Esophagus (tissue), 2 donors: ENCODE results near the gene COL10A1. TPM values are rescaled to one million over a fixed set of nuclear protein-coding genes. Genes with fewer than 3 reads are reported as not detected.

Source experiments
- H3K27ac ChIP-seq, 2 donors: one replicate each; pipeline ENCODE4 v1.5.1; 2013; ENCODE audit warnings: low read depth in 2 of 2, mild to moderate bottlenecking in 2 of 2, inconsistent platforms in 1 of 2, low read length in 1 of 2, moderate library complexity in 1 of 2
- H3K27me3 ChIP-seq, 2 donors: one replicate each; pipeline ENCODE4 v1.6.1; 2013; ENCODE audit warnings: low read length in 2 of 2, control low read depth in 1 of 2, mild to moderate bottlenecking in 1 of 2; ENCODE audit not compliant: insufficient read depth in 2 of 2, control insufficient read depth in 1 of 2
- H3K36me3 ChIP-seq, 2 donors: one replicate each; pipeline ENCODE4 v1.6.1; 2013; ENCODE audit warnings: low read length in 1 of 2; ENCODE audit not compliant: control insufficient read depth in 2 of 2, insufficient read depth in 2 of 2
- H3K4me1 ChIP-seq, 2 donors: one replicate each; pipeline ENCODE4 v1.6.1; 2013; ENCODE audit warnings: low read length in 1 of 2; ENCODE audit not compliant: control insufficient read depth in 2 of 2, insufficient read depth in 2 of 2
- H3K4me3 ChIP-seq, 2 donors: one replicate each; pipeline ENCODE4 v1.5.1; 2013; ENCODE audit warnings: low read length in 2 of 2, mild to moderate bottlenecking in 2 of 2, low read depth in 1 of 2, moderate library complexity in 1 of 2
- H3K9me3 ChIP-seq, 2 donors: one replicate each; pipeline ENCODE4 v1.6.1; 2013; ENCODE audit warnings: mild to moderate bottlenecking in 2 of 2, low read depth in 1 of 2, low read length in 1 of 2, moderate library complexity in 1 of 2; ENCODE audit not compliant: control insufficient read depth in 2 of 2, insufficient read depth in 1 of 2
- WGBS, 2 donors: extraction: QIAGEN DNeasy Blood & Tissue Kit; methylation state at CpG; one replicate each; pipeline ENCODE4 v1.1.7; 2013; 5-methylcytosine and 5-hydroxymethylcytosine counted together
- polyA plus RNA-seq, 2 donors: library from polyadenylated mRNA; stranded (reverse); fragments of 200-250 nt; gene quantifications; one replicate each; pipeline ENCODE4 v1.2.3, GENCODE V29; 2013
- donor health status: healthy with polysubstance abuse.
- donor health status: Bipolar disorder and iron deficiency.

Gene COL10A1
- polyA plus RNA-seq, result not detected

DNA sequence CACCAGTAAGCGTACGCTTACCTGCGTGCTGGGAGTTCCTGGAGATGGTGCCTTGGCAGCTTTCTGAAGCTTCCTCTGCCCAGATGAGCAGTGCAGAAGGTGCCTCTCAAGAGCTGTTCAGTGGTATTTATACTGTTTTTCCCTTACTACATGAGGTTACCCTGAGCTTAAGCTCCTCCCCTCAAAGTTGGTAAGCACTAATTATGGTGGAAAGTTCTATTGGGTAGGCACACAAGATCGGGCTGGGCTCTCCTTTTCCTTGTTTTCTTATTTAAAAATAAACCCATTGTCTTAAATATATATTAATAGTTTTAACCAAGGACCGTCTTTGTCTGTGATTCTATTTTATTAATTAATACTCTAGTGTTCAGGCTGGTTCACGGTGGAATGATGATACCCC lies at the start of gene COL10A1:
Gene COL10A1, minus strand, starts transcription at position 101 of the 400 bp plus-strand sequence. CDS start 640 bp downstream, outside the sequence.
- H3K36me3 ChIP-seq, result peaks cover 0 to 2% of the 10 kb centered on the region in 2 donors
- H3K4me1 ChIP-seq, result no peaks in the 10 kb centered on the region
- no peak within 1 kb of the TSS for H3K4me3 ChIP-seq
- no peaks in the 10 kb centered on the region for H3K27me3 ChIP-seq
- no peak within 1 kb of the TSS for H3K27ac ChIP-seq
- no peaks in the 10 kb centered on the region for H3K9me3 ChIP-seq
- 95 to 97% methylated on average over 6 of the region's 6 CpGs for WGBS, 2 donors

- no peaks in the 10 kb centered on the region for H3K36me3 ChIP-seq
- H3K4me1 ChIP-seq, result no peaks in the 10 kb centered on the region
- 96 to 100% methylated on average over 2 of the region's 2 CpGs for WGBS, 2 donors
- peaks cover 0 to 4% of the 10 kb centered on the region in 2 donors for H3K9me3 ChIP-seq
- H3K27me3 ChIP-seq, result no peaks in the 10 kb centered on the region
- H3K27ac ChIP-seq, result no peak overlapping the region
- no peak overlapping the region for H3K4me3 ChIP-seq
Observed at GRCh38 chr6:116175344-116175743, 49.4 kb upstream of the COL10A1 start.

GRCh38 chr6:116173928-116174327 lies 48.0 kb upstream of the COL10A1 start:
- no peak overlapping the region for H3K27ac ChIP-seq
- H3K9me3 ChIP-seq, result peaks cover 0 to 4% of the 10 kb centered on the region in 2 donors
- no peaks in the 10 kb centered on the region for H3K36me3 ChIP-seq
- WGBS, 2 donors, result 64 to 65% methylated on average over 3 of the region's 3 CpGs
- H3K4me1 ChIP-seq, result no peaks in the 10 kb centered on the region
- H3K4me3 ChIP-seq, result no peak overlapping the region
- H3K27me3 ChIP-seq, result no peaks in the 10 kb centered on the region

GRCh38 chr6:116170358-116171057 lies 44.6 kb upstream of the COL10A1 start:
- no peaks in the 10 kb centered on the region for H3K36me3 ChIP-seq
- no peak overlapping the region for H3K4me3 ChIP-seq
- H3K27me3 ChIP-seq, result no peaks in the 10 kb centered on the region
- peaks cover 0 to 2% of the 10 kb centered on the region in 2 donors for H3K4me1 ChIP-seq
- peak overlapping the region in 1 of 2 donors; percentile 15 for H3K27ac ChIP-seq
- whole genome bisulfite sequencing, 2 donors, result 83 to 87% methylated on average over 5 of the region's 5 CpGs
- no peaks in the 10 kb centered on the region for H3K9me3 ChIP-seq

DNA sequence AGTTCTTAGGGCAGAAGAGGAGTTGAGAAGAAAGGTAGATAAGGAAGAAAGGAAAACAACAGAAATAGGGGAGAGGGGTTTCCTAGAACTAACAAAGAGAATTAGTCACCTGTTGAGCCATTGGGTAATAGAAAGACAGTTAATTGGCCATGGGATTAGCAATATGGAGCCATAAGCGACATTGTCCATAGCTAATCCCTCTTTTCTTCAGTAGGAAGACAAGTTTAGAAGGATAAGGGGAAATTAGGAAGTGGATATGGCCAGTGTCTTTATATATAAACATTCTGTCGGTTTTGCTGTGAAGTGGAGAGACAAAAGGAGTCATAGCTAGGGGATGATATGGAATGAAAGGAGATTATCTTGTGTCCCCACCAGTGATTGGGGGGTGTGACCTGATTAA lies 43.9 kb upstream of the COL10A1 start:
- no peaks in the 10 kb centered on the region for H3K36me3 ChIP-seq

DNA sequence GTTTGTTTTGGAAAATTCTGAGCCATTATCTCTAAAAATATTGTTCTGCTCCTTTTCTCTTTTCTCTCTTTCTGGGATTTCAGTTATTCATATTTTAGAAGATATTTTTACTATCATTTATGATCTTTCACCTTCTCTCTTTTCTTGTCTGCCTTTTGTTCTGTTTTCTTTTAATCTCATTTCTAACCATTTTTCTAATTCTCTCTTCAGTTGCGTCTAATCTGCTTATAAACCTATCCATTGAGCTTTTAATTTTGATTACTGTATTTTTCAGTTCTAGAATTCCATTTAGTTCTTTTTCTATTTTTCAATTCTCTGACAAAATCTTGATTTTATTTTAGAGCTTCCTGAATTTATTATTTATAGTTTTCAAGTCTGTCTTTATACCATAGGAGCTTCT lies 42.2 kb upstream of the COL10A1 start:
- H3K36me3 ChIP-seq, result no peaks in the 10 kb centered on the region
- H3K4me3 ChIP-seq, result no peak overlapping the region
- no peaks in the 10 kb centered on the region for H3K27me3 ChIP-seq
- H3K27ac ChIP-seq, result no peak overlapping the region
- peaks cover 0 to 2% of the 10 kb centered on the region in 2 donors for H3K4me1 ChIP-seq
- no peaks in the 10 kb centered on the region for H3K9me3 ChIP-seq
- 97 to 100% methylated on average over 1 of the region's 1 CpG for WGBS, 2 donors

More for the DNA sequence above, 43.9 kb upstream of the COL10A1 start:
- Histone ChIP-seq H3K9me3 (no peaks in the 10 kb centered on the region), H3K27ac (no peak overlapping the region), H3K4me1 (peaks cover 0 to 2% of the 10 kb centered on the region in 2 donors), H3K27me3 (no peaks in the 10 kb centered on the region), H3K4me3 (no peak overlapping the region)
- 80 to 89% methylated on average over 2 of the region's 2 CpGs for WGBS, 2 donors

GRCh38 chr6:116166369-116166768 lies 40.4 kb upstream of the COL10A1 start:
- no peaks in the 10 kb centered on the region for H3K36me3 ChIP-seq
- H3K27me3 ChIP-seq, result no peaks in the 10 kb centered on the region
- H3K4me1 ChIP-seq, result peaks cover 0 to 2% of the 10 kb centered on the region in 2 donors
- no peaks in the 10 kb centered on the region for H3K9me3 ChIP-seq
- H3K4me3 ChIP-seq, result no peak overlapping the region
- no peak overlapping the region for H3K27ac ChIP-seq
- 80 to 84% methylated on average over 1 of the region's 1 CpG for WGBS, 2 donors

DNA sequence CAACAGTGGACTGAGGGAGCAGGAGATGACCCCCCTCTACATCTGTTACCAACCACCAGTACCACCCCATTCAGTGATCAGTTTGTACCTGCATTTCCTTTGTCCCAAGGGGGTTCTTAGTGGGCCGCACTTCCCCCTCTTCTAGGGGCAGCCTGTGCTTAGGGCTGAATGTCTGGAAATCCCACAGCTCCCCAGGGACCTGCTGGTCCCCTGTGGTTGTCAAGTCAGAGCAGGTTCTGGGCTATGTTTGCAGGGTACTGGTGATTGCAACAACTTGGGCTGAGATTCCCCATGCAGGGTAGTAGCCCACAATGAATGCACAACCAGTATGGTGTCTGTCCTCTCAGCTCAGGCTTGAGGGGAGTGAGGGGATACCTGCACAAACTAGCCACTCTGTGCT lies 39.7 kb upstream of the COL10A1 start:
- H3K9me3 ChIP-seq, result no peaks in the 10 kb centered on the region
- 83 to 94% methylated on average over 1 of the region's 1 CpG for WGBS, 2 donors
- H3K4me1 ChIP-seq, result peaks cover 0 to 2% of the 10 kb centered on the region in 2 donors
- H3K36me3 ChIP-seq, result no peaks in the 10 kb centered on the region
- no peak overlapping the region for H3K27ac ChIP-seq
- no peak overlapping the region for H3K4me3 ChIP-seq
- no peaks in the 10 kb centered on the region for H3K27me3 ChIP-seq

GRCh38 chr6:116159782-116160524 lies 34.0 kb upstream of the COL10A1 start:
- Histone ChIP-seq H3K27ac (no peak overlapping the region), H3K36me3 (no peaks in the 10 kb centered on the region), H3K4me1 (no peaks in the 10 kb centered on the region), H3K4me3 (no peak overlapping the region), H3K27me3 (no peaks in the 10 kb centered on the region), H3K9me3 (no peaks in the 10 kb centered on the region)
- WGBS, 2 donors, result 87 to 94% methylated on average over 3 of the region's 3 CpGs
